ENCODE results near the gene TTC31. TPM values are rescaled to one million over a fixed set of nuclear protein-coding genes. Genes with fewer than 3 reads are reported as not detected.
"Not testable (repeated sequence)": the region's sequence is repeated elsewhere in the genome, so short reads cannot be mapped to it uniquely, and the experiment has no call there.

TTC31 gene
- 10 to 100 TPM in 11 of 12 donors, not detected in 1; 15.3 to 36.6 (median 19.2) TPM for polyA plus RNA-seq (ENCODE audit: insufficient read length in 12 of 12)
- long read RNA-seq, donor 1, partial matches to known transcripts = 0 of 2 reads
- long read RNA-seq, donor 1, other reads (novel, unspliced or antisense) = 0 of 2 reads
- long read RNA-seq, donor 2, partial matches to known transcripts = 0 of 3 reads
- long read RNA-seq, donor 2, other reads (novel, unspliced or antisense) = 0 of 3 reads
- long read RNA-seq, donor 3 = 0 reads
- long read RNA-seq, donor 4, partial matches to known transcripts = 0 of 1 reads
- long read RNA-seq, donor 4, other reads (novel, unspliced or antisense) = 0 of 1 reads
- long read RNA-seq, donor 5, partial matches to known transcripts = 0 of 2 reads
- long read RNA-seq, donor 5, other reads (novel, unspliced or antisense) = 0 of 2 reads
- long read RNA-seq, donor 6, partial matches to known transcripts = 0 of 1 reads
- long read RNA-seq, donor 6, other reads (novel, unspliced or antisense) = 0 of 1 reads
- long read RNA-seq, donor 7, partial matches to known transcripts = 0 of 1 reads
- long read RNA-seq, donor 7, other reads (novel, unspliced or antisense) = 0 of 1 reads
- long read RNA-seq, donor 8, partial matches to known transcripts = 0 of 1 reads
- long read RNA-seq, donor 8, other reads (novel, unspliced or antisense) = 0 of 1 reads
- long read RNA-seq, donor 9 = 0 reads
- long read RNA-seq, donor 10, partial matches to known transcripts = 0 of 2 reads
- long read RNA-seq, donor 10, other reads (novel, unspliced or antisense) = 0 of 2 reads
- long read RNA-seq, donor 11, partial matches to known transcripts = 0 of 2 reads
- long read RNA-seq, donor 11, other reads (novel, unspliced or antisense) = 0 of 2 reads

GRCh38 chr2:74482801-74483674 is at the start of gene TTC31, which contains the start of gene CCDC142:
TTC31 (plus strand) TSS chr2:74483081; CDS start chr2:74483096, 15 bp downstream.
CCDC142 (minus strand) TSS chr2:74482998; CDS start chr2:74482837, 161 bp downstream.
- peak; percentile 97 for DNase-seq

GRCh38 chr2:74436111-74436805 is 46.6 kb upstream of the TTC31 start:
- no peak for DNase-seq

- no peak for DNase-seq
Measured at GRCh38 chr2:74436848-74437695, 45.8 kb upstream of the TTC31 start.

- DNase-seq = no peak
Measured at GRCh38 chr2:74438248-74438647, 44.6 kb upstream of the TTC31 start.

GRCh38 chr2:74439373-74439772 is 43.5 kb upstream of the TTC31 start:
- no peak for DNase-seq

GRCh38 chr2:74439803-74440377 is 43.0 kb upstream of the TTC31 start:
- peak; percentile 80 for DNase-seq

GRCh38 chr2:74440378-74441169 is 42.3 kb upstream of the TTC31 start:
- peak; percentile 92 for DNase-seq

- no peak for DNase-seq
Measured at GRCh38 chr2:74441170-74441689, 41.7 kb upstream of the TTC31 start.

GRCh38 chr2:74441690-74442482 is 41.0 kb upstream of the TTC31 start, which contains the start of gene RTKN:
RTKN (minus strand) TSS chr2:74441937; CDS start chr2:74441816, 121 bp downstream.
- DNase-seq = peak; percentile 38

- not testable (repeated sequence) for DNase-seq
Measured at GRCh38 chr2:74442483-74443297, 40.2 kb upstream of the TTC31 start.

- DNase-seq = no peak
Measured at GRCh38 chr2:74444498-74445318, 38.2 kb upstream of the TTC31 start.

- DNase-seq = no peak
Measured at GRCh38 chr2:74447230-74447999, 35.5 kb upstream of the TTC31 start.

GRCh38 chr2:74448771-74449170 is 34.1 kb upstream of the TTC31 start:
- DNase-seq = no peak

GRCh38 chr2:74450570-74451190 is 32.2 kb upstream of the TTC31 start:
- DNase-seq = no peak

Measured in muscle of arm (tissue), 14 donors.